Mucosa of rectum (tissue), 2 donors: ENCODE data around the gene RFK.
A peak's percentile ranks its signal among the peaks of the same experiment; 100 is the strongest.
"Not testable (repeated sequence)": the region's sequence is repeated elsewhere in the genome, so short reads cannot be mapped to it uniquely, and the experiment has no call there.

ENCODE experiments used
- H3K27ac ChIP-seq, 2 donors: one replicate each; pipeline ENCODE4 v1.7.0; 2013; ENCODE audit warnings: inconsistent platforms in 2 of 2, low read depth in 2 of 2, low read length in 2 of 2
- H3K27me3 ChIP-seq, 2 donors: one replicate each; pipeline ENCODE4 v1.7.0; 2013; ENCODE audit warnings: low read length in 2 of 2; ENCODE audit not compliant: control insufficient read depth in 2 of 2, insufficient read depth in 2 of 2
- H3K36me3 ChIP-seq, 2 donors: one replicate each; pipeline ENCODE4 v1.7.0; 2013; ENCODE audit warnings: low read length in 2 of 2; ENCODE audit not compliant: control insufficient read depth in 2 of 2, insufficient read depth in 2 of 2
- H3K4me1 ChIP-seq, 2 donors: one replicate each; pipeline ENCODE4 v1.7.0; 2013; ENCODE audit warnings: low read length in 2 of 2, mild to moderate bottlenecking in 1 of 2; ENCODE audit not compliant: control insufficient read depth in 2 of 2, insufficient read depth in 2 of 2
- H3K4me3 ChIP-seq, 2 donors: one replicate each; pipeline ENCODE4 v1.7.0; 2013; ENCODE audit warnings: low read length in 2 of 2
- H3K9ac ChIP-seq, 2 donors: one replicate each; pipeline ENCODE4 v1.7.0; 2013; ENCODE audit warnings: low read length in 2 of 2, low read depth in 1 of 2, mild to moderate bottlenecking in 1 of 2
- H3K9me3 ChIP-seq, 2 donors: one replicate each; pipeline ENCODE4 v1.7.0; 2013; ENCODE audit warnings: low read length in 2 of 2; ENCODE audit not compliant: control insufficient read depth in 2 of 2
- donor health status: healthy.
- donor health status: Normal muscosa, but diverticular disease.

Gene RFK

DNA sequence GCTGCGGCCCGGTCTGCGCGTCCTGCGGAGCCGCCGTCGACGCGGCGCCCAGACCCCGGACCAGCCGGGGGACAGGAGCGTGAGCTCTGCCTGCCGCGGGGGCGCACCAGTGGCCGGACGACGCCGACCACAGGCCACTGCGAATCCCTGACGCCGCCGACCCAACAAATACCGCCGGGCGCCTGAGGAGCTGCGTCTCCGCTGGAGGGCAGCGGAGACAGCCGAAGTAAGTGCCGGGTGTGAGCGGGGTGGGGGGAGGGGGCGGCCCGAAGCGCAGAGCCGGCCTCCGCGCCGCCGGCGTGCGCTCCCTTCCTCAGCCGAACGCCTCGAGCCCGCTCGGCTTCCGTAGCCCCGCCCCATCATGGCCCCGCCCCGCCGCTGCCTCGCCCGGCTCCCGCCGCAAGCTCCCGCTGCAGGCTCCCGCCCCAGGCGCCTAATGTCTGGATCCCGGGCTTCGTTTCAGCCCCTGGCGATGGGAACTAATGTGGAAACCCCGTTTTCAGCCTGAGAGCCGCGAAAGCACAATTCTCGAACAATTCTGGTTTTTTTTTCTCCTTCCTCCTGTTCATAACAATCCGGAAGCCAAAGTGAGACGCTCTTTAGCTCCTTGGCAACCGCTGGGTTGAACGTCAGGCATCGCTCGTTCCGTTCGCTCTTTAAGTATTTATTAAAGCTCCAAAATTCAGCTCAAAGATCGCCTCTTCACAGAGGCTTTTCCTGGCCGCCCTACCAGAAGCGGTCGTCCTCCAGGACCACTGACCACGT is at the start of gene RFK:
Gene RFK (minus strand): TSS at position 232 of the 765 bp plus-strand sequence. CDS start 255 bp downstream, outside the sequence.
- peak within 1 kb of the TSS; percentile 86 to 98 for H3K9ac ChIP-seq
- H3K4me1 ChIP-seq: peaks cover 6 to 11% of the 10 kb centered on the region in 2 donors
- H3K4me3 ChIP-seq: peak within 1 kb of the TSS; percentile 97 to 99
- no peaks in the 10 kb centered on the region for H3K9me3 ChIP-seq
- H3K36me3 ChIP-seq: peaks cover 0 to 2% of the 10 kb centered on the region in 2 donors
- no peaks in the 10 kb centered on the region for H3K27me3 ChIP-seq
- H3K27ac ChIP-seq: peak within 1 kb of the TSS; percentile 93 to 98

DNA sequence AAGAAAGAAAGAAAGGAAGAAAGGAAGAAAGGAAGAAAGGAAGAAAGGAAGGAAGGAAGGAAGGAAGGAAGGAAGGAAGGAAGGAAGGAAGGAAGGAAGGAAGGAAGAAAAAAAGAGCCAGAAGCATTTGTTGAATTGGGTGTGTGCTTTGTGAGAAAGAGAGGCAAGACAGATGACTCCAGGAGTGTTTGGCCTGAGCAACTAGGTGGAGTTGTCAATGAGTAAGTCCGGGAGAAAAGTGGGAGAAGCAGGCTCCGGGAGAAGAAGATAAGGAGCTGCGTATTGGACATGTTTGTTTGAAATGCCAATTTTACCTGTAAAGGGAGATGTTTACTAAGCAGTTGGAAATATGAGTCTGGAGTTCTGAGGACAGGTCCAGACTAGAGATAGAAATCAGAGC is 49.7 kb upstream of the RFK start:
- Histone ChIP-seq H3K36me3 (no peaks in the 10 kb centered on the region), H3K4me1 (no peaks in the 10 kb centered on the region), H3K9me3 (no peaks in the 10 kb centered on the region), H3K27ac (no peak overlapping the region), H3K27me3 (no peaks in the 10 kb centered on the region), H3K4me3 (no peak overlapping the region), H3K9ac (no peak overlapping the region)

DNA sequence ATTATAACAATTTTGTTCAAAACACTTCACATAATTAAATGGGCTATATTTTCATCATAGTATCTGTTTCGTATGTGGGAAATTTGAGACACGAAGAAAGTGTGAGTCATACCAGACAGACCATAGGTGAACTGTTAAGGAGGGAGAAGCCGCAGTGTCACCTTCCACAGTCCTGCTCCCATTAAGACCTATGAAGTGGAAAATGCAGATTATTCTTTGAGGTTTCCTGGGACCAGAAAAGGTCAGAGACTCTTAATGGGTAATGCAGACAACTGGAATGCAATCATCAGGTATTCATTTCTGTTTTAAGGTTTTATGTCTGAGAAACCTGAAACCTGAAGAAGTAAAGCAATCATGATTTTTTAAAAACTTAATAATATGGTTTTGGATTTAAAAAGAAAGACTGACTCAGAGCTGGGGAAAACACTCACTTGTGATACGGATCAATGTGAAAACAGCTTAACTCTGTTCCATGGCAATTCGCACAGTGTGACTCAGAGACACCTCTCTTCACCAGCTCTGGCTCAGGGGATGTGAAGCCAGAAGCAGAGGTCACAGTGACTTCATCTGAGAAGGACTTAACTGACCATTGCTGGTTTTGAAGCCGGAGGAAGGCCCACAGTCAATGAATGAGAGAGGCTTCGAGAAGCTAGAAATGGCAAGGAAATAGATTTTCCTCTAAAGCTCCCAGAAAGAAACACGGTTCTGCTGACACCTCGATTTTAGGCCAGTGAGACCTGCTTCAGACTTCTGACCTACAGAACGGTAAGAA is 47.5 kb upstream of the RFK start:
- H3K27ac ChIP-seq: no peak overlapping the region
- H3K9me3 ChIP-seq: no peaks in the 10 kb centered on the region
- no peaks in the 10 kb centered on the region for H3K36me3 ChIP-seq
- H3K9ac ChIP-seq: no peak overlapping the region
- H3K27me3 ChIP-seq: no peaks in the 10 kb centered on the region
- no peaks in the 10 kb centered on the region for H3K4me1 ChIP-seq
- H3K4me3 ChIP-seq: no peak overlapping the region

DNA sequence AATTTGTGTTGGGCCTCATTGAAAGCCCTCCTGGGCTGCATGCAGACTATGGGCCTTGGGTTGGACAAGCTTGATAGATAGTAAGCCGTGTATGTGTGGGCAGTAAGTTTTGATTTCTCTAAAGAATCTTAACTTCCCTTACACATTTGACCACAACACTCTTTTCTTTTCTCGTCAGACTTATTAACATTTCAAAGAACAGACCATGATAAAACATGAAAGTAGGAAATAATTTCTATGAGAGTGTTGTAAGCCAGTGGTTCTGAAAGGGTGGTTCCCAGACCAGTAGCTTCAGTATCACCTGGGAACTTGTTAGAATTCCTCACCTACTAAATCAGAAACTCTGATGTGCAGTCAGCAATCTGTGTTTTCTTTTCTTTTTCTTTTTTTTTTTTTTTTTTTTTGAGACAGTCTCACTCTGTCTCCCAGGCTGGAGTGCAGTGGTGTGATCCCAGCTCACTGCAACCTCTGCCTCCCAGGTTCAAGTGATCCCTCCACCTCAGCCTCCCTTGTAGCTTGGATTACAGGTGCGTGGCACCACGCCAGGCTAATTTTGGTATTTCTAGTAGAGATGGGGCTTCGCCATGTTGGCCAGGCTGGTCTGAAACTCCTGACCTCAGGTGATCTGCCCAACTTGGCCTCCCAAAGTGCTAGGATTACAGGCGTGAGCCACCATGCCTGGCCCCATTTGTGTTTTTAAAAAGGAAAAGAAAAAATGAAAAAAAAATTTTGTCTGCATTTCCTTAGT is 44.8 kb upstream of the RFK start:
- no peaks in the 10 kb centered on the region for H3K36me3 ChIP-seq
- no peak overlapping the region for H3K27ac ChIP-seq
- no peak overlapping the region for H3K4me3 ChIP-seq
- no peaks in the 10 kb centered on the region for H3K9me3 ChIP-seq
- H3K27me3 ChIP-seq: no peaks in the 10 kb centered on the region
- no peaks in the 10 kb centered on the region for H3K4me1 ChIP-seq
- H3K9ac ChIP-seq: no peak overlapping the region

DNA sequence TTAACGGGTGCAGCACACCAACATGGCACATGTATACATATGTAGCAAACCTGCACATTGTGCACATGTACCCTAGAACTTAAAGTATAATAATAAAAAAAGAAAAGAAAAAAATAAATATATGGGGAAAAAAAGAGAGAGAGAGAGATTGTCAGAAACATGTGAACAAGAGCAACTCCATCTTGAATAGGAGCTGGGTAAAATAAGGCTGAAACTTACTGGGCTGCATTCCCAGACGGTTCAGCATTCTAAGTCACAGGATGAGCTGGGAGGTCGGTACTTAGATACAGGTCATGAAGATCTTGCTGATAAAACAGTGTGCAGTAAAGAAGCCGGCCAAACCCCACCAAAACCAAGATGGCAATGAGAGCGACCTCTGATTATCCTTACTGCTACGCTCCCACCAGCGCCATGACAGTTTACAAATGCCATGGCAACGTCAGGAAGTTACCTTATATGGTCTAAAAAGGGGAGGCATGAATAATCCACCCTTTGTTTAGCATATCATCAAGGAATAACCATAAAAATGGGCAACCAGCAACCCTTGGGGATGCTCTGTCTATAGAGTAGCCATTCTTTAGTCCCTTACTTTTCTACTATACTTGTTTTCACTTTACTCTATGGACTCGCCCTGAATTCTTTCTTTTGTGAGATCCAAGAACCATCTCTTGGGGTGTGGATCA is 42.9 kb upstream of the RFK start:
- not testable (repeated sequence) for H3K9ac ChIP-seq, H3K27ac ChIP-seq, H3K9me3 ChIP-seq, H3K36me3 ChIP-seq, H3K4me3 ChIP-seq, H3K4me1 ChIP-seq, H3K27me3 ChIP-seq

DNA sequence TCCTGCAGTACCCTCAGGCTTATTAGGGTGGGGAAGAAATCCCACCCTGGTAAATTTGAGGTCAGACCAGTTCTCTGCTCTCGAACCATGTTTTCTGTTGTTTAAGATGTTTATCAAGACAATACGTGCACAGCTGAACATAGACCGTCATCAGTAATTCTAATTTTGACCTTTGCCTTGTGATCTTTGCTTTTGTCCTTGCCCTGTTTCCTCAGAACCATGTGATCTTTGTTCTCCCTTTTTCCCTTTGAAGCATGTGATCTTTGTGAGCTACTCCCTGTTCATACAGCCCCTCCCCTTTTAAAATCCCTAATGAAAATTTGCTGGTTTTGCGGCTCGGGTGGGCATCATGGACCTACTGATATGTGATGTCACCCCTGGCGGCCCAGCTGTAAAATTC is 40.7 kb upstream of the RFK start:
- H3K4me1 ChIP-seq, H3K9me3 ChIP-seq, H3K4me3 ChIP-seq, H3K9ac ChIP-seq, H3K27ac ChIP-seq, H3K36me3 ChIP-seq, H3K27me3 ChIP-seq: not testable (repeated sequence)

DNA sequence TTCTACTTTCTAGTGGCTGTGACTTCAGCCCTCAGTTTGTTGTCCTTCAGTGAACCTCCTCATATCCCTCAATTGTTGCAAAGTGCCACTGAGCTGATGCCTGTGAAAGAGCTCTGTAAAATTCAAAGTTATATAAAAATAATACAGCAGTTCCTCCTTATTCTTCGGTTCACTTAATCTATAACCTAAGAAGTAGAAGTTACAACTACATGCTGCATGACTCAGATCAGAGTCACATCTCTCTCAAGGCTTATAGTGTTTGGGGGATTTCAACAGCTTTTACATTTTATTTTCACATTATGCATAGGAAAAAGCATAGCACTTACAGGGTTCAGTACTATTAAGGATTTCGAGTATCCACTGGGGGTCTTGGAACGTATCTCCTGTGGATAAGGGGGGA is 39.6 kb upstream of the RFK start:
- H3K9ac ChIP-seq: no peak overlapping the region
- H3K27me3 ChIP-seq: no peaks in the 10 kb centered on the region

DNA sequence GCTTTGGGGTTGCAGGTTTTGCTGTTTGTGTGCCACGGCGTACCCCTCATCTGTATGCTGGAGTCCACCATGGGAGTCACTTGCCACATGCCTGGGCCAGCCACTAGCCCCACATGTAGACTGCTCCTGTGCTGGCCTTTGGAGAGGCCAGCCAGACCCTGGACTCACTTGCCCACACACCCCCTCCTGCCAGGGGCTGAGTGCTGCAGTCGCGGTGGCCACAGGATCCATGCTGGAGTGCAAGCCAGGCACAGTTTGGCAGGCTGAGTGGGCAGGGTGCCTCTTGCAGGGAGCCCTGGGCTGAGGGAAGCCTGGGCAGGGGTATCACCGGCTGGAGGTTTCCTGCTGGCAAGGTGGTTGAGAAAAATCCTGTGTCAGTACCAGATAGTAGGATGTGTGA is 39.2 kb upstream of the RFK start:
- no peak overlapping the region for H3K9ac ChIP-seq
- no peaks in the 10 kb centered on the region for H3K36me3 ChIP-seq
- no peaks in the 10 kb centered on the region for H3K4me1 ChIP-seq
- no peaks in the 10 kb centered on the region for H3K27me3 ChIP-seq
- no peak overlapping the region for H3K27ac ChIP-seq
- H3K4me3 ChIP-seq: no peak overlapping the region
- H3K9me3 ChIP-seq: no peaks in the 10 kb centered on the region

More for the DNA sequence above, 39.6 kb upstream of the RFK start:
- no peak overlapping the region for H3K4me3 ChIP-seq
- no peaks in the 10 kb centered on the region for H3K4me1 ChIP-seq
- no peaks in the 10 kb centered on the region for H3K9me3 ChIP-seq
- no peak overlapping the region for H3K27ac ChIP-seq
- no peaks in the 10 kb centered on the region for H3K36me3 ChIP-seq

DNA sequence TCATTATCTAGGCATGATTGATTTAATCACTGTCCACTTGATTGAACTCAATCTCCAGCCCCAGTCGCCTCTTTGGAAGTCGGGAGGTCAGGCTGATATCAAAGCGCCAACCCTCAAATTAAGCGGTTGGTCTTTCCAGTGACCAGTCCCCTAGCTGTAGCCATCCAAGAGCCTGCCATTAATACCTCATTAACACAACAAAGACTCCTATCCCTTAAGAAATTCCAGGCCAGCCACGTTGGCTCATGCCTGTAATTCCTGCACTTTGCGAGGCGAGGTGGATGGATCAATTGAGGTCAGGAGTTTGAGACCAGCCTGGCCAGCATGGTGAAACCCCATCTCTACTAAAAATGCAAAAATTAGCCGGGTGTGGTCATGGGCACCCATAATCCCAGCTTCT is 37.4 kb upstream of the RFK start:
- Histone ChIP-seq H3K4me3 (no peak overlapping the region), H3K27me3 (no peaks in the 10 kb centered on the region), H3K9me3 (no peaks in the 10 kb centered on the region), H3K27ac (no peak overlapping the region), H3K4me1 (no peaks in the 10 kb centered on the region), H3K36me3 (no peaks in the 10 kb centered on the region), H3K9ac (no peak overlapping the region)
